PC-3 (cell line): ENCODE results near the gene PPARGC1A.

Experiments
- EZH2 ChIP-seq: fragments of 300-600 bp; sonication (generic); IDR thresholded peaks from one replicate; pipeline ENCODE4 v1.6.1; 2017; ENCODE audit warnings: antibody characterized with exemption, mild to moderate bottlenecking, low read length; ENCODE audit not compliant: unreplicated experiment
- TF ChIP-seq, protein P1 (sequence below): fragments of 300-600 bp; sonication (generic); conservative IDR thresholded peaks from 2 replicates; pipeline ENCODE4 v1.5.1; 2017; ENCODE audit warnings: antibody characterized with exemption, low read depth, mild to moderate bottlenecking, low read length

DNA sequence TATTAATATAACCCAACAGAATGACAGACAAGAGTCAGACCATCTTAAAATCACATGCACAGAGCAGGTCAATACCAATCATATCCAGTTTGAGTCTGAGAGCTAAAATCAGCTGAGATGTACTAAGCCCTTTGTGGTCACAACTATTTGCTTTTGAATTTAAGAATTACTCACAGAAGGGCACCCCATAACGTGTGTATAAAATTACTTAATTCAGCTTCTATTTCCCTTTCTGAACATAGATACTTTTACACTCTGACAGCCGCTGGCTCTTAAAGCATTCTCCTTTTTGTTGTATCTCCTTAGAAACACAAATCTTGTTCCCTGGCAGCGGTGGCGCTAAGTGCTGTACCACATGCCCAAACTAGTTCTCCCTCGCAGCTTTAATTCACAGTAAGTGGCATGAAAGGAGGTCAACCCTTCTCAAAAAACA, 14.8 kb upstream of the PPARGC1A start:
- TF ChIP-seq, protein P1, sequence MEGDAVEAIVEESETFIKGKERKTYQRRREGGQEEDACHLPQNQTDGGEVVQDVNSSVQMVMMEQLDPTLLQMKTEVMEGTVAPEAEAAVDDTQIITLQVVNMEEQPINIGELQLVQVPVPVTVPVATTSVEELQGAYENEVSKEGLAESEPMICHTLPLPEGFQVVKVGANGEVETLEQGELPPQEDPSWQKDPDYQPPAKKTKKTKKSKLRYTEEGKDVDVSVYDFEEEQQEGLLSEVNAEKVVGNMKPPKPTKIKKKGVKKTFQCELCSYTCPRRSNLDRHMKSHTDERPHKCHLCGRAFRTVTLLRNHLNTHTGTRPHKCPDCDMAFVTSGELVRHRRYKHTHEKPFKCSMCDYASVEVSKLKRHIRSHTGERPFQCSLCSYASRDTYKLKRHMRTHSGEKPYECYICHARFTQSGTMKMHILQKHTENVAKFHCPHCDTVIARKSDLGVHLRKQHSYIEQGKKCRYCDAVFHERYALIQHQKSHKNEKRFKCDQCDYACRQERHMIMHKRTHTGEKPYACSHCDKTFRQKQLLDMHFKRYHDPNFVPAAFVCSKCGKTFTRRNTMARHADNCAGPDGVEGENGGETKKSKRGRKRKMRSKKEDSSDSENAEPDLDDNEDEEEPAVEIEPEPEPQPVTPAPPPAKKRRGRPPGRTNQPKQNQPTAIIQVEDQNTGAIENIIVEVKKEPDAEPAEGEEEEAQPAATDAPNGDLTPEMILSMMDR: no peak
- no peak for TF ChIP-seq EZH2
